Progenitor cell of endocrine pancreas (in vitro differentiated cells): Measurements from ENCODE around the gene BTBD9. TPM values are rescaled to one million over a fixed set of nuclear protein-coding genes. Genes with fewer than 3 reads are reported as not detected.

Source experiments
- DNase-seq: peaks from one replicate; pipeline ENCODE4 v3.0.0; 2021; ENCODE audit warnings: low spot score; ENCODE audit not compliant: unreplicated experiment
- H3K27ac Mint-ChIP-seq: 2 replicates; pipeline ENCODE4 v1.8.0; 2021; ENCODE audit warnings: mild to moderate bottlenecking, moderate library complexity, mixed read lengths
- H3K27me3 Mint-ChIP-seq: 2 replicates; pipeline ENCODE4 v1.8.0; 2021; ENCODE audit warnings: mixed read lengths
- H3K36me3 Mint-ChIP-seq: 2 replicates; pipeline ENCODE4 v1.8.0; 2022; ENCODE audit warnings: mixed read lengths; ENCODE audit not compliant: insufficient read depth
- H3K4me1 Mint-ChIP-seq: 2 replicates; pipeline ENCODE4 v1.8.0; 2021; ENCODE audit warnings: low read depth, mixed read lengths
- H3K4me3 Mint-ChIP-seq: 2 replicates; pipeline ENCODE4 v1.8.0; 2021; ENCODE audit warnings: low read depth, mild to moderate bottlenecking, moderate library complexity, mixed read lengths
- H3K9me3 Mint-ChIP-seq: 2 replicates; pipeline ENCODE4 v1.8.0; 2021; ENCODE audit warnings: low read depth, mixed read lengths
- total RNA-seq: library from RNA; stranded (reverse); gene quantifications from 2 replicates; pipeline ENCODE4 v1.2.1, GENCODE V29; 2021
- TF ChIP-seq, protein P1 (sequence below): fragments of 200-600 bp; sonication (generic); IDR thresholded peaks from one replicate; pipeline ENCODE4 v1.5.0; 2021; ENCODE audit warnings: antibody characterized with exemption, mild to moderate bottlenecking; ENCODE audit not compliant: unreplicated experiment

Gene BTBD9
- total RNA-seq, 1 donor from 2014 or later, result 25.9 TPM

DNA sequence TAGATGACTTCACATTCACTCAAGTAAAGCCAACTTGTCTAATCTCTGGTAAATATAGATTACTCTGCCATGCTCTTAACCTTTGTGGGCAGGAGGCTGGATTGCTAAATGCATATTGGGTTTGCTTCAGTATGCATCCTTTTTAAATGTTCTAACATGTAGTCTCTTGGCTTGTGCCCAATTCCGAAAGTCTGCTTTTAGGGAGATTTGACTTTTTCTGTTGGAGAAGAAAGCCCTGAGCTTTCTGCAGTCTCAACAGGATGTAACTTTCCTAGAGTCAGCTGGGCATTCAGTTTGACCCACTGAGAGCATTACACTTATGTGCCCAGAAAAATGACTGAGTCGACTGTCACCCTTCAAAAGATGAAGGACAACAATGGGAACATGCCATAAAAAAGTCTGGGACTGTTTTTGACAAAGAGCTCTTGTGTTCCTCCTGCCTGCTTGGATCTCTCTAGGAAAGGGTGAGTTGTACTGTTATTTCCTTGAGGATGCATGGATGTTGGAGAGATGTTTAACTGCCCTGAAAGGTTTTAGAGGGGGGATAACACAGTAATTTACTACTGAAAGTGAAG is 520.9 kb downstream of the BTBD9 start:
- Mint-ChIP-seq H3K27me3 (no peaks in the 10 kb centered on the region), H3K4me3 (no peak overlapping the region), H3K36me3 (peaks cover 20% of the 10 kb centered on the region), H3K27ac (no peak overlapping the region), H3K4me1 (peaks cover 8% of the 10 kb centered on the region), H3K9me3 (peaks cover 6% of the 10 kb centered on the region)
- no peak for DNase-seq
- TF ChIP-seq, protein P1, sequence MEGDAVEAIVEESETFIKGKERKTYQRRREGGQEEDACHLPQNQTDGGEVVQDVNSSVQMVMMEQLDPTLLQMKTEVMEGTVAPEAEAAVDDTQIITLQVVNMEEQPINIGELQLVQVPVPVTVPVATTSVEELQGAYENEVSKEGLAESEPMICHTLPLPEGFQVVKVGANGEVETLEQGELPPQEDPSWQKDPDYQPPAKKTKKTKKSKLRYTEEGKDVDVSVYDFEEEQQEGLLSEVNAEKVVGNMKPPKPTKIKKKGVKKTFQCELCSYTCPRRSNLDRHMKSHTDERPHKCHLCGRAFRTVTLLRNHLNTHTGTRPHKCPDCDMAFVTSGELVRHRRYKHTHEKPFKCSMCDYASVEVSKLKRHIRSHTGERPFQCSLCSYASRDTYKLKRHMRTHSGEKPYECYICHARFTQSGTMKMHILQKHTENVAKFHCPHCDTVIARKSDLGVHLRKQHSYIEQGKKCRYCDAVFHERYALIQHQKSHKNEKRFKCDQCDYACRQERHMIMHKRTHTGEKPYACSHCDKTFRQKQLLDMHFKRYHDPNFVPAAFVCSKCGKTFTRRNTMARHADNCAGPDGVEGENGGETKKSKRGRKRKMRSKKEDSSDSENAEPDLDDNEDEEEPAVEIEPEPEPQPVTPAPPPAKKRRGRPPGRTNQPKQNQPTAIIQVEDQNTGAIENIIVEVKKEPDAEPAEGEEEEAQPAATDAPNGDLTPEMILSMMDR, result no peak

Other genes with a start within 250 kb of the BTBD9 start
- 97.9 and 101 TPM in 2 replicates for gene GLO1, start 63.2 kb upstream of the BTBD9 start, total RNA-seq
- gene DNAH8, start 75.4 kb upstream of the BTBD9 start, total RNA-seq, result 0.12 and 0.13 TPM in 2 replicates